Activated CD4-positive, alpha-beta memory T cell treated with anti-CD3 and anti-CD28 coated beads for 36 hours (primary cell): ENCODE data around the gene INPP5K. TPM values are rescaled to one million over a fixed set of nuclear protein-coding genes. Genes with fewer than 3 reads are reported as not detected.

ENCODE experiments used
- CTCF ChIA-PET: fragments of 350-600 bp; sonication (Branson Sonifier 250); formaldehyde crosslinking; loops from one replicate; lab custom pipeline; 2021; ENCODE audit warnings: antibody characterized with exemption, inconsistent platforms; lab: Charles Lee
- POLR2A ChIA-PET: fragments of 350-600 bp; sonication (Branson Sonifier 250); formaldehyde crosslinking; loops from one replicate; lab custom pipeline; 2021; ENCODE audit warnings: antibody characterized with exemption; lab: Charles Lee
- DNase-seq: peaks from one replicate; pipeline ENCODE4 v3.0.0-alpha.2; 2020
- H3K27ac Mint-ChIP-seq: one replicate; pipeline ENCODE4 v1.8.0; 2021; ENCODE audit warnings: mixed read lengths
- H3K27me3 Mint-ChIP-seq: one replicate; pipeline ENCODE4 v1.8.0; 2021; ENCODE audit warnings: mixed read lengths
- H3K36me3 Mint-ChIP-seq: one replicate; pipeline ENCODE4 v1.8.0; 2021; ENCODE audit warnings: mixed read lengths
- H3K4me1 Mint-ChIP-seq: one replicate; pipeline ENCODE4 v1.8.0; 2021; ENCODE audit warnings: low read depth, mixed read lengths
- H3K4me3 Mint-ChIP-seq: one replicate; pipeline ENCODE4 v1.8.0; 2021; ENCODE audit warnings: mild to moderate bottlenecking, mixed read lengths
- H3K9me3 Mint-ChIP-seq: one replicate; pipeline ENCODE4 v1.8.0; 2021; ENCODE audit warnings: mixed read lengths
- intact Hi-C: fragments of 100-400 bp; cut with micrococcal nuclease; formaldehyde crosslinking; loops from one replicate; pipeline ENCODE4 v1.15.1; 2023
- total RNA-seq, 2 experiments: library from RNA; stranded (reverse); gene quantifications; one replicate each; pipeline ENCODE4 v1.2.3, GENCODE V29; 2021

The INPP5K gene
- total RNA-seq, 2 experiments from 2014 or later, result 21.2 to 24.0 TPM

GRCh38 chr17:1558401-1558800, 42.0 kb upstream of the INPP5K start:
- peaks cover 12% of the 10 kb centered on the region for H3K36me3 Mint-ChIP-seq
- H3K27me3 Mint-ChIP-seq, result no peaks in the 10 kb centered on the region
- ChIA-PET POLR2A (no interaction called here), CTCF (interaction anchor here (2.1 kb wide), 1 partner anchor 16 kb away, joined by 10 read pairs; no protein-coding TSS in a partner anchor)
- no peak for DNase-seq
- H3K4me3 Mint-ChIP-seq, result no peak overlapping the region
- peaks cover 32% of the 10 kb centered on the region for H3K4me1 Mint-ChIP-seq
- H3K27ac Mint-ChIP-seq, result no peak overlapping the region
- H3K9me3 Mint-ChIP-seq, result no peaks in the 10 kb centered on the region
- intact Hi-C loops, result no loop called here

- Mint-ChIP-seq H3K9me3 (no peaks in the 10 kb centered on the region), H3K4me1 (peaks cover 32% of the 10 kb centered on the region), H3K36me3 (peaks cover 12% of the 10 kb centered on the region), H3K27ac (no peak overlapping the region), H3K4me3 (no peak overlapping the region), H3K27me3 (no peaks in the 10 kb centered on the region)
- CTCF ChIA-PET, result interaction anchor here (2.1 kb wide), 1 partner anchor 17 kb away, joined by 10 read pairs; no protein-coding TSS in a partner anchor
- no peak for DNase-seq
- intact Hi-C loops, result no loop called here
- POLR2A ChIA-PET, result no interaction called here
Measured at GRCh38 chr17:1557355-1558095, 41.1 kb upstream of the INPP5K start.

GRCh38 chr17:1555651-1556471, 39.4 kb upstream of the INPP5K start:
- peaks cover 16% of the 10 kb centered on the region for H3K36me3 Mint-ChIP-seq

GRCh38 chr17:1554751-1555540, 38.5 kb upstream of the INPP5K start:
- Mint-ChIP-seq H3K9me3 (no peaks in the 10 kb centered on the region), H3K4me3 (no peak overlapping the region), H3K4me1 (peaks cover 17% of the 10 kb centered on the region), H3K27me3 (no peaks in the 10 kb centered on the region), H3K36me3 (peaks cover 24% of the 10 kb centered on the region), H3K27ac (no peak overlapping the region)
- DNase-seq, result no peak
- ChIA-PET CTCF (interaction anchor here (2.1 kb wide), 1 partner anchor 75 kb away, joined by 6 read pairs; no protein-coding TSS in a partner anchor), POLR2A (interaction anchor here (0.8 kb wide), 1 partner anchor 16 kb away, joined by 3 read pairs; no protein-coding TSS in a partner anchor)
- intact Hi-C loops, result no loop called here

More at GRCh38 chr17:1555651-1556471, 39.4 kb upstream of the INPP5K start:
- DNase-seq, result no peak
- CTCF ChIA-PET, result interaction anchor here (2.1 kb wide), 1 partner anchor 74 kb away, joined by 6 read pairs; no protein-coding TSS in a partner anchor
- H3K4me3 Mint-ChIP-seq, result no peak overlapping the region
- H3K27me3 Mint-ChIP-seq, result no peaks in the 10 kb centered on the region
- POLR2A ChIA-PET, result no interaction called here
- no peaks in the 10 kb centered on the region for H3K9me3 Mint-ChIP-seq
- intact Hi-C loops, result no loop called here
- peaks cover 23% of the 10 kb centered on the region for H3K4me1 Mint-ChIP-seq
- H3K27ac Mint-ChIP-seq, result no peak overlapping the region

- ChIA-PET POLR2A (no interaction called here), CTCF (interaction anchor here (1.0 to 2.3 kb wide), 3 partner anchors 76 to 188 kb away, joined by 3 to 6 read pairs (median 6); no protein-coding TSS in a partner anchor)
- H3K27me3 Mint-ChIP-seq, result no peaks in the 10 kb centered on the region
- H3K9me3 Mint-ChIP-seq, result no peaks in the 10 kb centered on the region
- peaks cover 9% of the 10 kb centered on the region for H3K4me1 Mint-ChIP-seq
- DNase-seq, result no peak
- H3K4me3 Mint-ChIP-seq, result no peak overlapping the region
- H3K27ac Mint-ChIP-seq, result no peak overlapping the region
- intact Hi-C loops, result no loop called here
- peaks cover 28% of the 10 kb centered on the region for H3K36me3 Mint-ChIP-seq
Measured at GRCh38 chr17:1553354-1554266, 37.2 kb upstream of the INPP5K start.

GRCh38 chr17:1552932-1553331, 36.5 kb upstream of the INPP5K start:
- Mint-ChIP-seq H3K27me3 (no peaks in the 10 kb centered on the region), H3K27ac (no peak overlapping the region)
- intact Hi-C loops, result no loop called here

GRCh38 chr17:1551741-1552140, 35.3 kb upstream of the INPP5K start:
- Mint-ChIP-seq H3K9me3 (no peaks in the 10 kb centered on the region), H3K27ac (no peak overlapping the region), H3K27me3 (no peaks in the 10 kb centered on the region), H3K4me3 (no peak overlapping the region), H3K4me1 (peaks cover 7% of the 10 kb centered on the region), H3K36me3 (peaks cover 28% of the 10 kb centered on the region)
- intact Hi-C loops, result no loop called here
- DNase-seq, result no peak
- ChIA-PET CTCF (interaction anchor here (2.3 kb wide), 1 partner anchor 186 kb away, joined by 6 read pairs; no protein-coding TSS in a partner anchor), POLR2A (no interaction called here)

More at GRCh38 chr17:1552932-1553331, 36.5 kb upstream of the INPP5K start:
- no peak for DNase-seq
- Mint-ChIP-seq H3K4me3 (no peak overlapping the region), H3K9me3 (no peaks in the 10 kb centered on the region), H3K4me1 (peaks cover 9% of the 10 kb centered on the region), H3K36me3 (peaks cover 32% of the 10 kb centered on the region)
- ChIA-PET POLR2A (no interaction called here), CTCF (interaction anchor here (2.3 kb wide), 1 partner anchor 188 kb away, joined by 6 read pairs; no protein-coding TSS in a partner anchor)

- no peak overlapping the region for H3K27ac Mint-ChIP-seq
- DNase-seq, result no peak
- H3K27me3 Mint-ChIP-seq, result no peaks in the 10 kb centered on the region
- no peak overlapping the region for H3K4me3 Mint-ChIP-seq
- no peaks in the 10 kb centered on the region for H3K4me1 Mint-ChIP-seq
- CTCF ChIA-PET, result no interaction called here
- H3K9me3 Mint-ChIP-seq, result no peaks in the 10 kb centered on the region
- POLR2A ChIA-PET, result no interaction called here
- H3K36me3 Mint-ChIP-seq, result peaks cover 23% of the 10 kb centered on the region
- intact Hi-C loops, result no loop called here
Measured at GRCh38 chr17:1548032-1548431, 31.6 kb upstream of the INPP5K start.

GRCh38 chr17:1546292-1546922, 30.0 kb upstream of the INPP5K start:
- H3K27ac Mint-ChIP-seq, result no peak overlapping the region
- peaks cover 8% of the 10 kb centered on the region for H3K4me1 Mint-ChIP-seq
- no peaks in the 10 kb centered on the region for H3K27me3 Mint-ChIP-seq
- no peak for DNase-seq
- H3K36me3 Mint-ChIP-seq, result peaks cover 26% of the 10 kb centered on the region
- CTCF ChIA-PET, result no interaction called here
- intact Hi-C loops, result no loop called here
- H3K4me3 Mint-ChIP-seq, result no peak overlapping the region
- no peaks in the 10 kb centered on the region for H3K9me3 Mint-ChIP-seq
- POLR2A ChIA-PET, result no interaction called here

- Mint-ChIP-seq H3K4me3 (no peak overlapping the region), H3K4me1 (peaks cover 12% of the 10 kb centered on the region), H3K36me3 (peaks cover 26% of the 10 kb centered on the region), H3K27ac (no peak overlapping the region), H3K27me3 (no peaks in the 10 kb centered on the region), H3K9me3 (no peaks in the 10 kb centered on the region)
- ChIA-PET CTCF (interaction anchor here (0.7 kb wide), 1 partner anchor 85 kb away, joined by 3 read pairs; no protein-coding TSS in a partner anchor), POLR2A (no interaction called here)
- no peak for DNase-seq
- intact Hi-C loops, result no loop called here
Measured at GRCh38 chr17:1545618-1546017, 29.2 kb upstream of the INPP5K start.
